Dedifferentiated amniotic fluid mesenchymal stem cell (primary cell): ENCODE data around the gene CLEC16A.
"Not testable (repeated sequence)": the region's sequence is repeated elsewhere in the genome, so short reads cannot be mapped to it uniquely, and the experiment has no call there.

Source experiments
- DNase-seq: peaks from one replicate; pipeline ENCODE4 v3.0.0-alpha.2; 2016; ENCODE audit errors: extremely low spot score

The CLEC16A gene

GRCh38 chr16:10941127-10941933 is 3.0 kb upstream of the CLEC16A start:
- no peak for DNase-seq

- DNase-seq: not testable (repeated sequence)
Observed at GRCh38 chr16:10941935-10942351, 2.4 kb upstream of the CLEC16A start.

- peak; percentile 85 for DNase-seq
Observed at GRCh38 chr16:10942352-10943063, 1.9 kb upstream of the CLEC16A start, which contains the start of gene DEXI. TSS of gene DEXI (minus strand) at chr16:10942468. CDS start at chr16:10942005, 463 bp downstream.

- no peak for DNase-seq
Observed at GRCh38 chr16:10943064-10943353, 1.4 kb upstream of the CLEC16A start.

GRCh38 chr16:10945065-10945787 is 862 bp downstream of the CLEC16A start:
- DNase-seq: no peak

GRCh38 chr16:10946308-10946707 is 1.9 kb downstream of the CLEC16A start:
- no peak for DNase-seq

GRCh38 chr16:10947211-10947787 is 2.9 kb downstream of the CLEC16A start:
- DNase-seq: no peak

GRCh38 chr16:10949424-10949970 is 5.1 kb downstream of the CLEC16A start:
- no peak for DNase-seq

GRCh38 chr16:10950393-10950792 is 6.0 kb downstream of the CLEC16A start:
- DNase-seq: no peak

GRCh38 chr16:10951026-10951425 is 6.7 kb downstream of the CLEC16A start:
- no peak for DNase-seq

GRCh38 chr16:10954903-10955302 is 10.5 kb downstream of the CLEC16A start:
- no peak for DNase-seq

- DNase-seq: no peak
Observed at GRCh38 chr16:10957771-10958482, 13.6 kb downstream of the CLEC16A start.

- DNase-seq: no peak
Observed at GRCh38 chr16:10959161-10959560, 14.8 kb downstream of the CLEC16A start.

GRCh38 chr16:10961231-10961630 is 16.9 kb downstream of the CLEC16A start:
- peak; percentile 86 for DNase-seq

GRCh38 chr16:10964039-10964890 is 19.9 kb downstream of the CLEC16A start:
- peak; percentile 65 for DNase-seq

- DNase-seq: no peak
Observed at GRCh38 chr16:10964891-10965326, 20.5 kb downstream of the CLEC16A start.

GRCh38 chr16:10965440-10966061 is 21.2 kb downstream of the CLEC16A start:
- DNase-seq: no peak

- DNase-seq: no peak
Observed at GRCh38 chr16:10966129-10966528, 21.8 kb downstream of the CLEC16A start.

- not testable (repeated sequence) for DNase-seq
Observed at GRCh38 chr16:10966559-10966958, 22.2 kb downstream of the CLEC16A start.

GRCh38 chr16:10967986-10968385 is 23.6 kb downstream of the CLEC16A start:
- DNase-seq: no peak
